CD4-positive, alpha-beta T cell (primary cell): ENCODE data around the gene SP3. TPM values are rescaled to one million over a fixed set of nuclear protein-coding genes. Genes with fewer than 3 reads are reported as not detected.

Experiments
- ATAC-seq: fragments of 200-7000 bp; cut with Tn5 transposase; one replicate; pipeline ENCODE4 v1.10.0; 2022; ENCODE audit warnings: mild to moderate bottlenecking; ENCODE audit not compliant: poor library complexity
- CTCF ChIA-PET: fragments of 350-600 bp; sonication (Branson Sonifier 250); formaldehyde crosslinking; loops from one replicate; lab custom pipeline; 2021; ENCODE audit warnings: antibody characterized with exemption, inconsistent platforms; lab: Charles Lee
- POLR2A ChIA-PET: fragments of 350-600 bp; sonication (Branson Sonifier 250); formaldehyde crosslinking; loops from one replicate; lab custom pipeline; 2021; ENCODE audit warnings: antibody characterized with exemption, inconsistent platforms; lab: Charles Lee
- DNase-seq, 14 experiments: peaks; one replicate each; pipeline ENCODE4 v3.0.0-alpha.2; 2013 to 2020; ENCODE audit warnings: mixed read lengths in 2 of 14
- H3K27ac ChIP-seq, 2 donors: one replicate each; pipeline versions ENCODE4 v1.5.1 to v1.7.0; 2013; ENCODE audit warnings: low read length in 2 of 2, low read depth in 1 of 2, mild to moderate bottlenecking in 1 of 2
- H3K27me3 ChIP-seq, 2 experiments: 1 replicate in 1 of 2; 2 replicates in 1 of 2; pipeline versions ENCODE4 v1.6.1 to v1.7.0; 2013; ENCODE audit warnings: low read length in 2 of 2, control low read depth in 1 of 2, mild to moderate bottlenecking in 1 of 2, moderate library complexity in 1 of 2; ENCODE audit not compliant: insufficient read depth in 2 of 2, control insufficient read depth in 1 of 2
- H3K36me3 ChIP-seq: one replicate; pipeline ENCODE4 v1.6.1; 2013; ENCODE audit warnings: low read length, control low read depth; ENCODE audit not compliant: insufficient read depth
- H3K4me1 ChIP-seq: one replicate; pipeline ENCODE4 v1.6.1; 2013; ENCODE audit warnings: low read length, control low read depth; ENCODE audit not compliant: insufficient read depth
- H3K4me3 ChIP-seq: one replicate; pipeline ENCODE4 v1.5.1; 2013; ENCODE audit warnings: mild to moderate bottlenecking, low read length, moderate library complexity
- H3K9me3 ChIP-seq, 2 experiments: 1 replicate in 1 of 2; 2 replicates in 1 of 2; pipeline versions ENCODE4 v1.6.1 to v1.7.0; 2013; ENCODE audit warnings: low read length in 2 of 2, mild to moderate bottlenecking in 2 of 2, control low read depth in 1 of 2, moderate library complexity in 1 of 2; ENCODE audit not compliant: control insufficient read depth in 1 of 2, insufficient read depth in 1 of 2
- H3K27ac Mint-ChIP-seq: one replicate; pipeline ENCODE4 v1.8.0; 2020; ENCODE audit warnings: mixed read lengths
- H3K27me3 Mint-ChIP-seq: one replicate; pipeline ENCODE4 v1.8.0; 2021; ENCODE audit warnings: mixed read lengths
- H3K36me3 Mint-ChIP-seq: one replicate; pipeline ENCODE4 v1.8.0; 2021; ENCODE audit warnings: low read depth, mixed read lengths
- H3K4me1 Mint-ChIP-seq: one replicate; pipeline ENCODE4 v1.8.0; 2021; ENCODE audit warnings: low read depth, mixed read lengths
- H3K4me3 Mint-ChIP-seq: one replicate; pipeline ENCODE4 v1.8.0; 2020; ENCODE audit warnings: mild to moderate bottlenecking, mixed read lengths
- H3K9me3 Mint-ChIP-seq: one replicate; pipeline ENCODE4 v1.8.0; 2020; ENCODE audit warnings: mixed read lengths
- intact Hi-C, 2 experiments: fragments of 100-400 bp; cut with DNase I in 1 of 2; cut with micrococcal nuclease in 1 of 2; formaldehyde crosslinking; loops; one replicate each; pipeline versions ENCODE4 v1.15.1 to v1.9.0; 2023 to 2025; cut with DNase I, micrococcal nuclease
- total RNA-seq, 174 experiments: library from RNA in 2 of 174; stranded (reverse) in 2 of 174; gene quantifications; one replicate each; pipeline ENCODE4 v1.2.3 and lab custom pipeline; 2021 to 2026
- TF ChIP-seq, protein P1 (sequence below): fragments of 200-600 bp; IDR thresholded peaks from one replicate; pipeline ENCODE4 v1.8.0; 2022; ENCODE audit warnings: antibody characterized with exemption, mild to moderate bottlenecking

Gene SP3
- total RNA-seq, 2 experiments from 2014 or later: 159 to 166 TPM

DNA sequence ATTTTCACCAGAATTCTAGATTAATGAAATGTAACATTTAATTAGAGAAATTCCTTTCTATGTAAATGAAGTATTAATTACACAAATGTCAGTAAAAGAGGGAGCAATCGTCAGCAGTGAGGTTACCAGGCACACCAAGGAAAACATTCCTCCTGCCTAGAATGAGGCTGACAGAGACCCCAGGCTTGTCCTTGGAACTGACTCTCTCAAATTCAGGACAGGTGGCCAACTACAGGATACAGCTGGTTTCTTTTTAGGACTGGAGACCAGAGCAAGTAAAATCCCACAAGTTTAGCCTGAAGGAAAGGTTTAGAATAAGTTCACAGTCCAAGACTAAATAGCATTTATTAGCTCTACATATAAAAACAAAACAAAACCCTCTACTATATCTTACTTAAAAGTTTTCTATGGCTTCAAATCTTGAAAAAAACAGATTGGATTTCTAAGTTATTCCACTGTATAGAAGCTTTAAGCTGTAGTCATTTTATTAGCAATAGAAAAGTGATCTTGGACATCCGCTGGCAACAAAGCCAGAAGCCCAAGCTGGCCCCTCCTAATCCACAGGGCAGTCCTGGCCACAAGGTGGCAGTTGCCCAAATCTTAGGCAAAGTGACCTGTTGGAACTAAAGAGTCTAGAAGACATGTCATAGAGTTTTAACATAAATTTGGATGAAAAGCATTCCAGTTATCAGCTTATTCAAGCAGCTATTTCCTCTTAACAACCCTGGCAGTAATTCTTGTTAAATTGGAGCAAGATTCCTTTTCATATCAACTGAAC lies 81.0 kb downstream of the SP3 start:
- peak in 12 of 14 experiments; percentile 3 to 59 (median 25) for DNase-seq

GRCh38 chr2:173881886-173882285 lies 83.3 kb downstream of the SP3 start:
- Histone ChIP-seq H3K36me3 (no peaks in the 10 kb centered on the region), H3K4me1 (no peaks in the 10 kb centered on the region), H3K9me3 (no peaks in the 10 kb centered on the region), H3K4me3 (no peak overlapping the region), H3K27me3 (peaks cover 0 to 4% of the 10 kb centered on the region in 2 experiments), H3K27ac (no peak overlapping the region)
- Mint-ChIP-seq H3K4me1 (no peaks in the 10 kb centered on the region), H3K9me3 (no peaks in the 10 kb centered on the region), H3K4me3 (no peak overlapping the region), H3K27me3 (peaks cover 32% of the 10 kb centered on the region), H3K36me3 (no peaks in the 10 kb centered on the region), H3K27ac (no peak overlapping the region)
- ATAC-seq (no peak), DNase-seq (no peak)
- TF ChIP-seq, protein P1, sequence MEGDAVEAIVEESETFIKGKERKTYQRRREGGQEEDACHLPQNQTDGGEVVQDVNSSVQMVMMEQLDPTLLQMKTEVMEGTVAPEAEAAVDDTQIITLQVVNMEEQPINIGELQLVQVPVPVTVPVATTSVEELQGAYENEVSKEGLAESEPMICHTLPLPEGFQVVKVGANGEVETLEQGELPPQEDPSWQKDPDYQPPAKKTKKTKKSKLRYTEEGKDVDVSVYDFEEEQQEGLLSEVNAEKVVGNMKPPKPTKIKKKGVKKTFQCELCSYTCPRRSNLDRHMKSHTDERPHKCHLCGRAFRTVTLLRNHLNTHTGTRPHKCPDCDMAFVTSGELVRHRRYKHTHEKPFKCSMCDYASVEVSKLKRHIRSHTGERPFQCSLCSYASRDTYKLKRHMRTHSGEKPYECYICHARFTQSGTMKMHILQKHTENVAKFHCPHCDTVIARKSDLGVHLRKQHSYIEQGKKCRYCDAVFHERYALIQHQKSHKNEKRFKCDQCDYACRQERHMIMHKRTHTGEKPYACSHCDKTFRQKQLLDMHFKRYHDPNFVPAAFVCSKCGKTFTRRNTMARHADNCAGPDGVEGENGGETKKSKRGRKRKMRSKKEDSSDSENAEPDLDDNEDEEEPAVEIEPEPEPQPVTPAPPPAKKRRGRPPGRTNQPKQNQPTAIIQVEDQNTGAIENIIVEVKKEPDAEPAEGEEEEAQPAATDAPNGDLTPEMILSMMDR: no peak
- intact Hi-C loops: loop anchor here in 1 of 2 experiments (5.0 kb wide), 1 partner anchor 160 kb away; no protein-coding TSS in a partner anchor
- ChIA-PET CTCF (interaction anchor here (1.6 kb wide), 1 partner anchor 14 kb away, joined by 3 read pairs; no protein-coding TSS in a partner anchor), POLR2A (no interaction called here)

More for the DNA sequence above, 81.0 kb downstream of the SP3 start:
- POLR2A ChIA-PET: interaction anchor here (1.5 kb wide), 1 partner anchor 78 kb away, joined by 3 read pairs; no protein-coding TSS in a partner anchor
- peaks cover 39% of the 10 kb centered on the region for H3K27me3 Mint-ChIP-seq
- H3K27ac Mint-ChIP-seq: no peak overlapping the region
- Histone ChIP-seq H3K4me1 (no peaks in the 10 kb centered on the region), H3K9me3 (peaks cover 6 to 8% of the 10 kb centered on the region in 2 experiments), H3K27me3 (peaks cover 0 to 6% of the 10 kb centered on the region in 2 experiments), H3K27ac (no peak overlapping the region), H3K36me3 (no peaks in the 10 kb centered on the region), H3K4me3 (no peak overlapping the region)
- H3K9me3 Mint-ChIP-seq: peaks cover 7% of the 10 kb centered on the region
- intact Hi-C loops: loop anchor here (1.0 to 5.0 kb wide), 3 partner anchors 158 to 457 kb away; no protein-coding TSS in a partner anchor
- CTCF ChIA-PET: interaction anchor here (0.6 to 1.1 kb wide), 2 partner anchors 95 to 151 kb away, joined by 3 read pairs; no protein-coding TSS in a partner anchor
- TF ChIP-seq, protein P1: peak; percentile 50
- H3K4me3 Mint-ChIP-seq: no peak overlapping the region
- no peak for ATAC-seq
- H3K4me1 Mint-ChIP-seq: no peaks in the 10 kb centered on the region
- peaks cover 5% of the 10 kb centered on the region for H3K36me3 Mint-ChIP-seq

- no peaks in the 10 kb centered on the region for H3K4me1 Mint-ChIP-seq
- Histone ChIP-seq H3K9me3 (no peaks in the 10 kb centered on the region), H3K27ac (no peak overlapping the region), H3K4me1 (no peaks in the 10 kb centered on the region), H3K36me3 (no peaks in the 10 kb centered on the region), H3K4me3 (no peak overlapping the region), H3K27me3 (peaks cover 0 to 4% of the 10 kb centered on the region in 2 experiments)
- H3K27ac Mint-ChIP-seq: no peak overlapping the region
- H3K9me3 Mint-ChIP-seq: no peaks in the 10 kb centered on the region
- DNase-seq (no peak), ATAC-seq (no peak)
- peaks cover 32% of the 10 kb centered on the region for H3K27me3 Mint-ChIP-seq
- no peak overlapping the region for H3K4me3 Mint-ChIP-seq
- ChIA-PET POLR2A (no interaction called here), CTCF (interaction anchor here (1.6 kb wide), 1 partner anchor 14 kb away, joined by 3 read pairs; no protein-coding TSS in a partner anchor)
- intact Hi-C loops: loop anchor here in 1 of 2 experiments (5.0 kb wide), 1 partner anchor 161 kb away; no protein-coding TSS in a partner anchor
- TF ChIP-seq, protein P1: no peak
- no peaks in the 10 kb centered on the region for H3K36me3 Mint-ChIP-seq
Observed at GRCh38 chr2:173881461-173881860, 83.7 kb downstream of the SP3 start.
